ENCODE measurements around the gene DR1. TPM values are rescaled to one million over a fixed set of nuclear protein-coding genes. Genes with fewer than 3 reads are reported as not detected.
"Not testable (repeated sequence)": the region's sequence is repeated elsewhere in the genome, so short reads cannot be mapped to it uniquely, and the experiment has no call there.

Gene DR1
- polyA plus RNA-seq, 4 donors, result 60.7 to 64.9 (median 63.9) TPM

DNA sequence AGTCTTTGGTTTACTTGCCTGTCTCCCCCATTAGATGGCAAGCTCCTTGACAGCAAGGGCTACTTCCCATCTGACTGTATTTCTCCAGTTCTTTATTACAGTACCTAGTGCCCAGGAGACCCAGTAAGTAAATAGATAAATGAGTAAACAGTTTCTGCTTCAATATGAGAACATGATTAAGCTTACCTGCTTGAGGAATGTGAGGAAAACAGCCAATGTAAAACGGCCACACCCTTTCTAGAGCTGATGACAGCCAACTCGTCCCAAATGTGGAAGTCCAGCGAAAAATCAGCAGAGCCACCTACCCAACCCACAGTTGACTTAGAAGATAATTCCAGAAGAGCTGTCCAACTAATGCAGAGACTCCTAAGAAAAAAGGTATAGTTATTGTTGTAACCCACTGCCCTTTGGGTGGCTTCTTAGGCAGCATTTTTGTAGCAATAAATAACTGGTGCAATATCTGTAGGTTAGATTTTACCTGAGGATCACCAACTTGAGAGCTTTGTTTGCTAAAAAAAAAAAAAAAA lies 6.5 kb upstream of the DR1 start:
- no peak for DNase-seq (ENCODE audit: low read depth in 4 of 4, low spot score in 3 of 4)

DNA sequence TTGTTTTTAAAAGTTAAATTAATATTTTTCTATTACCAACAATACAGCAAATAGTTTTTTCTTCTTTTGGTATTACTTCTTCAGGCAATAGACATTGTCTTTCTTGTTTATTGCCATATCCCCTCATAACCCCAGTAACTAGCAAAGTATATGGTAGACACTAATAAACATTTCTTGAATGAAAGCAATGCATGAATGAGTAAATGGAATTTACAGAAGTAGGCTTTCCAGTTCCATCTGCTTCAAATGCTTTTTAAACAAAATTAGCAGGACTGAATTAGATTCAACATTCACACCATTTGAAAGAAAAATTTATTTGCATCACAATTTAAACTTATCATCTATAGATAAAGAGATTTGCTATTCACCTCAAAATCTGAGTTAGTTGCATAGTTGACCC lies 5.6 kb upstream of the DR1 start:
- DNase-seq (ENCODE audit: low read depth in 4 of 4, low spot score in 3 of 4), result no peak

DNA sequence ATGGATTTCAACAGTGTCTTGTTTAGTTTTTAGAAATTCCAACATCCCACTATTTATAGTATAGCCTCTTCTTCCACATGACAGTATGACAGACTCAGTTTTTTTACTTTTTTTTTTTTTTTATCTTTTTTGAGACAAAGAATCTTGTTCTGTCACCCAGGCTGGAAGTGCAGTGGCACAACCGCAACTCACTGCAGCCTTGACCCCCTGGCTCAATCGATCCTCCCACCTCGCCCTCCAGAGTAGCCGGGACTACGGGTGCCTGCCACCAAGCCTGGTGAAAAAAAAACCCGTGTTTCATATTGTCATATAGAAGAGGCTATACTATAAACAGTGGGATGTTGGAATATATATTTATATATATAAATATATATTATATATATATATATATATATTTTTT lies 1.2 kb upstream of the DR1 start:
- no peak for DNase-seq (ENCODE audit: low read depth in 4 of 4, low spot score in 3 of 4)

DNA sequence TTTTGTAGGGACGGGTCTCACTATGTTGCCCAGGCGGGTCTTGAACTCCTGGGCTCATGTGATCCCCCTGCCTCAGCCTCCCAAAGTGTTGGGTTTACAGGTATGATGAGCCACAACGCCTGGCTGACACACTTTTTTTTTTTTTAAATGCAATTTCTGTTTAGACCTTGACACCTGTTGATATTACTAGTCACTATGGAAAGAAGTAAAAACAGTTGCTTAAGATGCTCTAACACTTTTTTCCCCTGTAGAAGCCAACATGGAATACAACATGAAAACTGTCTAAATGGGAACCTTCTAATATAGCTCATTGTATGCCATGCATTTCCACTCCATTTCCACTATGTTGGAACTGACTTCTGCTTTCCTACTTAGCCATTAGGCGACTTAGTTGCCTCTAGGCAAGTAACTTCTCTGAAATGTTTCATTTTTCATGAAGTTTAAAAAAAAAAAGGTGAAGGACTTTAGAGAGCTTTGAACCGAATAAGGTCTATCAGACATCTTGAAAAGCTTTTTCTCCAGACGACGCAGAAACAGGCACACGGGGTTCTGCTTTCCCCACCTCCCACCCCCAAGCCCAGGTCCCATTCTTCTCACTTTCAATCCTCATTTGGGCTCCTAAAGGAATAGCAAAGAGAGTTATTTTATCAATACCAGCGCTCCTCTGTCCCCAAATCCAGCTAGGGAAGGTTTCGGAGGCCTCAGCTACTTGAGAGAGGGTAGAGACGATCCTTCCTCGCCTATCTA lies 648 bp upstream of the DR1 start:
- no peak for DNase-seq (ENCODE audit: low read depth in 4 of 4, low spot score in 3 of 4)

DNA sequence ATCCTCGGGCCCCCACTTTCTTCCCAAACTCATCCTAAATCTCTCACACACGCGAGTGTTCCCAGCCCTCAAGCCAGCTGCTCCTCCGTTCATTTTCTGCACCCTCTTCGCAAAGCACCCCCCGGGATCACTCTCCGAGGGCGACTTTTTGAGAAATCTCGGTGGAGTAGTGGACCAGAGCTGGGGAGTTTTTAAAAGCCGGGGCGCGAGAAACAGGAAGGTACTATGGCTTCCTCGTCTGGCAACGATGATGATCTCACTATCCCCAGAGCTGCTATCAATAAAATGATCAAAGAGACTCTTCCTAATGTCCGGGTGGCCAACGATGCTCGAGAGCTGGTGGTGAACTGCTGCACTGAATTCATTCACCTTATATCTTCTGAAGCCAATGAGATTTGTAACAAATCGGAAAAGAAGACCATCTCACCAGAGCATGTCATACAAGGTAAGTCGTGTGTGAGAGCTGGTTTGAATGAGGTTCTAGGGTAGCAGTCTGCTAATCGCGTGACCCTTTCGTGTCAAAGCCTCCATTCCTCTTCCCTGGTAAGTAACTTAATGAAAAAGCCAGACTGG lies 800 bp downstream of the DR1 start:
- DNase-seq (ENCODE audit: low read depth in 4 of 4, low spot score in 3 of 4), result no peak

DNA sequence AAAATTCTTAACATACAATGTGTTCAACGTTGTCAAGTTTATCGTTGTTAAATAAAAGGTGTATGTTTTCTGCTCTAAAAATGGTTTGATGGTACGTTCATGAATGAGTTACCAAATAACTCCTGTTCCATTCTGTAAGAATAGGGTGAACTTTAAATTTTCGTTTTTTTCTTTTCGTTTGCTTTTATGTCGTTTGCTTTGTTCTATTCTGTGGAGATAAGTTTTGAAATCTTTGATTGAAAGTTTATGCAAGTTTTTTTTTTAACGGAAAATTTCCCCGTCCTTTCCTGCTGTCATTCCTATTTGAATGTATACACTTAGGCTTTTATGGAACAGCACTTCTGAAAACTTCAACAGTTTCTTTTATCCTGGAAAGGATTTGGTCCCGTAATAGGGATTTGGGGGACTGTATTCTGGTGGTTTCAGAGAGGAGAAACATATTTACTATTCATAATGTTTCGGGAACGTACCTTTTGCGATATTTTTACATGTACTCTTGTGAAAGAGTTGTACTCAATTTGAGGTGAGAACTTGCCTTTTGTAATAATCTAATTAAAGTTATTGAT lies 1.7 kb downstream of the DR1 start:
- no peak for DNase-seq (ENCODE audit: low read depth in 4 of 4, low spot score in 3 of 4)

DNA sequence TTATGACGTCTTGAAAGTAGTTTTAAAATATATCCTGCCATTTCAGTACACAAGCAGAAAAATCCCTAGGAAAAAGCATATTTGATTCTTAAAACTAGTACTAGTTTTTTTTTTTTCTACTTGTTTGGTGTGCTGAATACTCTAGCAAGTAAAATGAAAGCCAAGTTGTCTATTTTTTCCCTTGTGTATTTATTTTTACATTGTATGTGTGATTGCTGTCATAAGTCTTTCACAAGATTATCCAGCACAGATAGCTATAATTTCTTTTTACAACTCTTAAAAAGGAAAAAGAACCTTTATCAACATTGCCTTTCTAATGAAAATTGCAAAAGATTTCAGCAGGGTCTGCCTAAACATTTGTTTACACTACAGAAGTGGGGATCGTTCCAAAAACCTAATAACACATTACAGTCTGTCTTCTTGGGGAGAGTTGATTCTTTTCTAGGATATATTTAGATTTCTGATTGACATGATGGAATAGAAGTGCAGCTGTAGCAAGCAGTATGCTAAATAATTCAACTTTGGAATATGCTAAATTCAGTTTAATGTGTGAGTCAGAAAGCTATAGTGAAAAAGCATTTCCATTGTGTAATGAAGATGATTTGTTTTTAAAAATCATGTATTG lies 2.5 kb downstream of the DR1 start:
- DNase-seq (ENCODE audit: low read depth in 4 of 4, low spot score in 3 of 4), result no peak

DNA sequence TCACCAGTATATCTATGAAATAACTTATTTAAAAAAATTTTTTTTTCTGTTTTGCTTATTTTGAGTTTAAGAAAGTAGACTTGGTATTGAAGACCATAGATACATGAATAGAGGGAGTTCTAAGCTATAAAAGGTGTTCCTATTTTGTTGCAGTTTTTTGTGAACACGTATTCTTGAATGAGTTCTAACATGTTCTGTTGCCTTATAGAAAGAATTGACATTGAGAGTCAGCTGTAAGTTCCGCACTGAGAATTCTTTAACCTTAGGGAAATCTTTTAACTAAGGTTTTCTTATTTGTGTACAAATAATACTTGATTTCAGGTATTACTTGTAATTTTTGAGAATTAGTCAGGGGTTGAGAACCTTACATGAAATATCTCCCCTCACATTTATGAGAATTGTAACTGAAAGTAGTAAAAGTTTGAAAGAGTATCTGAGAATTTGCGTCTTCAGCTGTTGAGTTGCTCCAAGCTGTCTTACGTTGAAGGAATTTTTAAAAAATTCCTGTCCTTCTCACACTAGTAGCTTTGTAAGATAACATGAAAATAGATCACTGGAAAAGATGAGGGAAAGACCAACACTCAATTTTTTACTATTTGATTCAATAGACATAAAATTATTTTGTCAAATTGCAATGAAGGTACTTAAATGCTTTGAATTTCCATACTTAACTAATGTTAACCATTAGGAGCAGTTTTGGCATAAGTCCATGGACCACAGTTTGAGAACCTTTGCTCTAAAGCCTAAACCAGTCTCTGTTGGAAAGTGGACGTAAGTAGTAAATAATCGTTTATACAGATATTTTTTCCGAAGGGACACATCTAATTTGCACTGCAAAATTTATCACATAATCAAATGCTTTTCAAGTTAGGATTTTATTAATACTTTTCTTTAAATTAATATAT lies 3.8 kb downstream of the DR1 start:
- no peak for DNase-seq (ENCODE audit: low read depth in 4 of 4, low spot score in 3 of 4)

DNA sequence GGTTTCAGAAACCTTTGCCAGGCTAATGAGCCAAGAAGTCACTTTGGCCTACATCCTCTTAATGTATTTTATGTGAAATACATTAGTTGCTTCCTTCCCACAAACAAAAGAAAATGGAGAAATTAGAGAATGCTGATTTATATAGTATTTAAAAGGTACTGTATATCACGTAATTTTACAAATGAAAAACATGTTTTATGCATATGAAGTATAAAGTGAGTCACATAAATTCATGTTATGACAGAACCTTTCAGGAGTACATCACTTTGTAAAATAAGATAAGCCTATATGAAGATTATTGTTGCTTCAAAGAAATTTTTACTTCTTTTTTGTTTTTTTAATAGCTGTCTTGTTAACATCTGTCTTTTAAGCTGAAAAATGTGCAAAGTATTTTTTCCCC lies 4.6 kb downstream of the DR1 start:
- no peak for DNase-seq (ENCODE audit: low read depth in 4 of 4, low spot score in 3 of 4)

DNA sequence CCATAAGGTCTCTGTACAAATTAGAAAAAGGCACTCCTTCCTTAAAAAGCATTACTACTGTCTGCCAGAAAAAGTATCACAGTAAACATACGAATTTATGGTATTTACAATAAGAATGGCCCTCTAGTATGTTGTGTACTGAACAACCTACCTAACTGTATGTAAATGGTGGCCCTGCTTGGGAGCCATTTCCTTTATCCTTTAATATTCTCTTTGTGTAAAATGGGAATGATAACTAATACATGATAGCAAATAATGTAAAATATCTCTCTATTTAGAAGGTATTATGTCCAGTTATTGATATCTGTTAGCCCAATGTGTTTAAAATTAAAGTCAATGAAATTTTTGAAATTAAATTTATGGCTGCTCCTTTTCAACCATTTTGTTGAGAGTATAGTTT lies 5.2 kb downstream of the DR1 start:
- no peak for DNase-seq (ENCODE audit: low read depth in 4 of 4, low spot score in 3 of 4)

DNA sequence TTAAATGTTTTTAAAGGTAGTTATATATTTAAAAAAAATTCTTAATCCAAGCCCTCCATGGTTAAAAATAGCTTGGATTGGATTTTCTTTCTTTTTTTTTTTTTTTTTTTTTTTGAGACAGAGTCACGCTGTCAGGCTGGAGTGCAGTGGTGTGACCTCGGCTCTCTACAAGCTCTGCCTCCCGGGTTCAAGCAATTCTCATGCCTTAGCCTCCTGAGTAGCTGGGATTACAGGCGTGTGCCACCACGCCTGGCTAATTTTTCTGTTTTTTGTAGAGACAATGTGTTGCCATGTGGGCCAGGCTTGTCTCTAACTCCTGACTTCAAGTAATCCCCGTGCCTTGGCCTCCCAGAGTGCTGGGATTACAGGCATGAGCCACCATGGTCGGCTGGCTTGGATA lies 5.6 kb downstream of the DR1 start:
- DNase-seq (ENCODE audit: low read depth in 4 of 4, low spot score in 3 of 4), result not testable (repeated sequence)

DNA sequence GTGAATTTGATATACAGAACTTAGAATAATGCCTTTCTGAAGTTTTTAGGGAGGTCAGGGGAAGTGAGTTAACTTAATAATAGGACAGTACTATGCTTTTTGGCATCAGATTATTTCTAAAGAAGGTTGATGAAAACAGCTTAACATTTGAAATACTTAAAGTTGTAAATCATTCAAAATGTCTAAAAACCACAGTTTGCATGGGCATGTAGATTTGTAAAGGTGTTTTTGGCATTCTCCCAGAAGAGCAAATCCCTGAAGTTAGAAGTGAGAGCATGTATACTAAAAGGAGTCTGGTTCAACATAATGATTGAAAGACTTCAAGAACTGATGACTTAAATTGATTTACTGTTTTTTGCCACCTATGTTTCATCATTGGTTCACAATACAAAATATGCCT lies 6.7 kb downstream of the DR1 start:
- no peak for DNase-seq (ENCODE audit: low read depth in 4 of 4, low spot score in 3 of 4)

DNA sequence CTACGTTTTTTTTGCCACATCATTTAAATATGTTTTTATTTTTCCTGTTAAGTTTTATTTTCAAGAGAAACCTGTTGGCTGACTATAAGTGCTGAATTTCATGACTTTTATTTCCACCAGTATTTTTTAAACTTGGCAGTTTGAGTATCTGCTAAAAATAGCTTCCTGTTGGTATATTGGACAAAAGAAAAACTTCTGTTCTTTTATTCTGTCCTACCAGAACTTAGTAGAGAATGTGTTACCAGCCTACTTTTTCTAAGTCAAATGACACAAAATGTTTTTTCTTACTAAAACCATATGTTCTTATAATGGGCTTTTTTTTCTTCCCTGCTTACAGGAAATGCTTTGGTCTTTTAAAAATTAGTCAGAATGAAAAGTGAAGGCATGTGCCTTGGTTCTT lies 7.6 kb downstream of the DR1 start:
- DNase-seq (ENCODE audit: low read depth in 4 of 4, low spot score in 3 of 4), result no peak

DNA sequence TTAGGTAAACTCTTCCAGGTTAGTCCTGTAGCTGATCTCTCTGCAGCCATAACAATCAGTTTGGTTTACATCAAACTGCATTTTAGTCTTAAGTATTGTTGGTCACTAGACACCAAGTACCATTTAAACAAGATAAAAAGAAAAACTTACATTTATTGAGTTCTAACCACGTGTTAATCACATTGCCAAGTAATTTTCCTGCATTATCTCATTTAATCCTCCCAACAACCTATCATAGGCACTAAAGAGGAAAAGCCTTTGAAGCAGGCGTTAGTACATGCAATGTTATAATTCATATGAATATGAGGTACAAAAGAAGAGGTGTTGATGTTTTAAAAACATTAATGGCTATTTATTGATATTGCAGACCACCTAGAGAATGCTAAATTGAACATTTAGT lies 9.0 kb downstream of the DR1 start:
- no peak for DNase-seq (ENCODE audit: low read depth in 4 of 4, low spot score in 3 of 4)

DNA sequence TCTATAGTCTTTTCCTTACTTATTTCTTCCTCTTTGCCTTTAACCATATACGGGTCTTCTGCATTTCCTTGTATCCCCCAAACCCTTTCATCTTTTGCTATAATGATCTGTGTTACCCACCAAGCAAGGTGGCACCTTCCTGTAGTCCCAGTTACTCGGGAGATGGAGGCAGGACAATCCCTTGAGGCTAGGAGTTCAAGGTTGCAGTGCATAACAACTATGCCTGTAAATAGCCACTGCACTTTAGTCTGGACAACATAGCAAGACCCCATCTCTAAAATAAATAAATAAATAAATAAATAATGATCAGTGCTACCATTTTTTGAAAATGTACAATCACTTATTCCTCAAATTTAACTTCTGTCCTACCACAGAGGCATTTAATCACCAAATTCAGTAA lies 11.5 kb downstream of the DR1 start:
- no peak for DNase-seq (ENCODE audit: low read depth in 4 of 4, low spot score in 3 of 4)

DNA sequence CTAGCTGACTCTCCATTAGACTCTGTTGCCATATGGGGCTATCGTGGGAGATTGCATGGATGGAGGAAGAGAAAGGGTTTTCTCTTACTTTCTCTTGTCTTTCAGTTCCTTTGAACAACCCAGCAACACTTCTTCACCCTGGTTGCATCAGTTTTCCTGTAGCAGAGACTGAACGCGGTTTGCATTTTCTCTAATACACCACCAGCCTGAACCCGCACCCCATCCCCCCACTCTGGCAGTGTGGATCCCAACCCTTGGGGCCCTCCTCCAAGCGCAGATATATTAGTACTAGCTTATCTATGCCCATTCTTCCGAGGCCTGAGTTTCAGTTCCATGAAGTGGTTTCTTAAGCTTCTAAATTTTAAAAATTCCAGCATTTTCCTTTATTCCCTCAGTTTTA lies 12.6 kb downstream of the DR1 start:
- no peak for DNase-seq (ENCODE audit: low read depth in 4 of 4, low spot score in 3 of 4)

DNA sequence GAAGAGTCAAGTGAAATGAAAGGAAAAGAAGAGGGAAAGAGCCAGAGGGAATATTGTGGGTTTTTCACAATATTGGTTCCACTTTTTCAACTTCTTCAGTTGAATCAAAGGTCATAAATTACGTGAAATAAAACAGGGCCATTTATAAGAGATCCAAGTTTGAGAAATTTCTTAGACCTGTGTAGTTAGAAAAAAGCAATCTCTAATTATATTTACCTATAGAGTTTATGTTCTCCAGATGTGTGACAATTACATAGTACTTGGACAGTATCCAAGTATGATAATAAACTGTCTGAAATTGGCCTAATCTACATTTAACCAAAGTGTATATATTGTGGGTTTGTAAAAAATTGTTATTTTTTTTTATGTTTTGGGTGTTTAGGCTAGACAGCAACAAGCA lies 14.4 kb downstream of the DR1 start:
- DNase-seq (ENCODE audit: low read depth in 4 of 4, low spot score in 3 of 4), result no peak

DNA sequence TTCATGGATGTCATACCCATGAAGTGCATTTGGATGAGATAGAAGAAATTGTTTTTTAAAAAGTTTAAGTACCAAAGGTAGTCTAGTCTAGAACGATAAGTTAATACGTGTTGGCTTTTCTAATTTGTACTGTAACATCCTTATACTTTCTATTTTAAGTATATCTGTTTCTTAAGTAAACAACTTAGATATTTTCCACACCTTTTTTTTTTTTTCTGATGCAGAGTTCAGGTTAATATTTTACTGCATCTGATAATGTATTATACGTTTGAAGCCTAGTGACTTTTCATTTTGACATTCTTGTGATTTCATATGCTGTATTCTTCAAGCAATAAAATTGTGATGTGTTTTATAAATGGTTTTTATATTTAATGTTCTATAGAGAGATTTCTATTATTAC lies 16.5 kb downstream of the DR1 start:
- DNase-seq (ENCODE audit: low read depth in 4 of 4, low spot score in 3 of 4), result no peak

DNA sequence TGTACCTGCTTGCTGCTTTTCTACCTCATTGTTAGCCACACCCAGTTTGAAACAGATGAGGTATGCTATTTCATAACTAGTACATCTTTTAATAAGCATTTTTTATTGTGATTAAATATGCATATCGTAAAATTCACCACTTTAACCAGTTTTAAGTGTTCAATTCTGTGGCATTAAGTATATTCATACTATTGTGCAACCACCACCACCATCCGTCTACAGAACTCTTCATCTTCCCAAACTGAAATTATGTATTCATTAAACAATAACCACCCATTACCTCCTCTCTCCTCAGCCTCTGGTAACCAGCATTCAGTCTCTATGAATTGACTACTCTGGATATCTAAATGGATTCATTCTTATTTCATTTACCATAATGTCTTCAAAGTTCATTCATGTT lies 20.1 kb downstream of the DR1 start:
- no peak for DNase-seq (ENCODE audit: low read depth in 4 of 4, low spot score in 3 of 4)

DNA sequence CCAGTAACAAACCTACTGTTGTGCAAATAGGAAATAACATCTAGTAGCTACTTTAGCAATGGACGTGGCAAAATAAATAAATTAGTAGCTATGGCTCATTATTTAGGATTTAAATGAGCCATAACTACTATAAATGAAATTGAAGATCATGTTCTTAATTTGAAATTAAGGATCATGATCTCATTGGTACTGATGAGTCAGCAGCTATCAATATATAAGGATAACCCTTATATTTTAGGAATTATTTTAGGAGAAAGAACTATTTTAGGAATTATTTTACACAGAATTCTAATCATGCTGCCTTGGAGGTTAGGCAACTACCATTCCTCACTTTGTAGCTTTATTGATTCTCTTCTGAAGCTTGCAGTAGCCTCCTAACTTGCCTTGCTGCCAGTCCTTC lies 24.0 kb downstream of the DR1 start:
- no peak for DNase-seq (ENCODE audit: low read depth in 4 of 4, low spot score in 3 of 4)

All from left renal pelvis (tissue), 4 donors.